IPS-NIHi11 (cell line): Measurements from ENCODE around the gene ZNF80.
A peak's percentile ranks its signal among the peaks of the same experiment; 100 is the strongest.

Experiments
- DNase-seq: peaks from one replicate; pipeline ENCODE4 v3.0.0; 2012; ENCODE audit warnings: mixed read lengths, low spot score

The ZNF80 gene

GRCh38 chr3:114218578-114219185 lies 18.7 kb downstream of the ZNF80 start:
- DNase-seq = no peak

GRCh38 chr3:114218006-114218405 lies 19.4 kb downstream of the ZNF80 start:
- DNase-seq = no peak

GRCh38 chr3:114217266-114217665 lies 20.1 kb downstream of the ZNF80 start:
- no peak for DNase-seq

GRCh38 chr3:114216186-114216970 lies 21.0 kb downstream of the ZNF80 start:
- DNase-seq = no peak

- DNase-seq = peak; percentile 39
Measured at GRCh38 chr3:114214542-114215341, 22.6 kb downstream of the ZNF80 start.

- peak; percentile 44 for DNase-seq
Measured at GRCh38 chr3:114213627-114214541, 23.5 kb downstream of the ZNF80 start.

GRCh38 chr3:114213292-114213626 lies 24.1 kb downstream of the ZNF80 start:
- no peak for DNase-seq

- no peak for DNase-seq
Measured at GRCh38 chr3:114212646-114213045, 24.7 kb downstream of the ZNF80 start.

GRCh38 chr3:114207768-114208167 lies 29.6 kb downstream of the ZNF80 start:
- no peak for DNase-seq

- no peak for DNase-seq
Measured at GRCh38 chr3:114206342-114206741, 31.0 kb downstream of the ZNF80 start.

GRCh38 chr3:114205541-114205940 lies 31.8 kb downstream of the ZNF80 start:
- DNase-seq = no peak

GRCh38 chr3:114194750-114195149 lies 42.6 kb downstream of the ZNF80 start:
- no peak for DNase-seq

- no peak for DNase-seq
Measured at GRCh38 chr3:114192136-114192535, 45.2 kb downstream of the ZNF80 start.

GRCh38 chr3:114186501-114186900 lies 50.9 kb downstream of the ZNF80 start:
- DNase-seq = no peak
